HEK293 (cell line): Measurements from ENCODE around the gene OXCT2.

Source experiments
- EGR2 ChIP-seq: fragments of 450-650 bp; formaldehyde crosslinking; IDR thresholded peaks from 2 replicates; pipeline ENCODE4 v1.5.1; 2016; ENCODE audit warnings: low read depth, missing biosample characterization, missing genetic modification characterization
- MYNN ChIP-seq: fragments of 450-650 bp; formaldehyde crosslinking; IDR thresholded peaks from 2 replicates; pipeline ENCODE4 v1.5.1; 2016; ENCODE audit warnings: missing biosample characterization, missing genetic modification characterization, borderline replicate concordance
- OVOL3 ChIP-seq: fragments of 450-650 bp; formaldehyde crosslinking; IDR thresholded peaks from 2 replicates; pipeline ENCODE4 v1.5.1; 2016; ENCODE audit warnings: missing biosample characterization, missing genetic modification characterization
- SCRT2 ChIP-seq: fragments of 450-650 bp; formaldehyde crosslinking; IDR thresholded peaks from 2 replicates; pipeline ENCODE4 v1.5.1; 2016; ENCODE audit warnings: missing biosample characterization, missing genetic modification characterization
- SP7 ChIP-seq: fragments of 450-650 bp; formaldehyde crosslinking; IDR thresholded peaks from 2 replicates; pipeline ENCODE4 v1.5.1; 2016; ENCODE audit warnings: missing biosample characterization, missing genetic modification characterization
- WT1 ChIP-seq: fragments of 450-650 bp; formaldehyde crosslinking; IDR thresholded peaks from 2 replicates; pipeline ENCODE4 v1.5.1; 2016; ENCODE audit warnings: missing biosample characterization, missing genetic modification characterization
- ZBTB7A ChIP-seq: fragments of 450-650 bp; formaldehyde crosslinking; IDR thresholded peaks from 2 replicates; pipeline ENCODE4 v1.5.1; 2016; ENCODE audit warnings: low read depth, missing biosample characterization, missing genetic modification characterization
- ZEB2 ChIP-seq: fragments of 450-650 bp; formaldehyde crosslinking; IDR thresholded peaks from 2 replicates; pipeline ENCODE4 v1.5.1; 2016; ENCODE audit warnings: missing biosample characterization, missing genetic modification characterization
- ZFP37 ChIP-seq: fragments of 450-650 bp; formaldehyde crosslinking; IDR thresholded peaks from 2 replicates; pipeline ENCODE4 v1.5.1; 2016; ENCODE audit warnings: missing biosample characterization, missing genetic modification characterization
- ZNF10 ChIP-seq: fragments of 450-650 bp; formaldehyde crosslinking; IDR thresholded peaks from 2 replicates; pipeline ENCODE4 v1.5.1; 2017; ENCODE audit warnings: missing biosample characterization, missing genetic modification characterization
- ZNF114 ChIP-seq: fragments of 450-650 bp; formaldehyde crosslinking; IDR thresholded peaks from 2 replicates; pipeline ENCODE4 v1.5.0; 2017; ENCODE audit warnings: missing biosample characterization, missing genetic modification characterization
- ZNF138 ChIP-seq: fragments of 450-650 bp; formaldehyde crosslinking; IDR thresholded peaks from 2 replicates; pipeline ENCODE4 v1.5.1; 2016; ENCODE audit warnings: missing biosample characterization, missing genetic modification characterization, borderline replicate concordance
- ZNF157 ChIP-seq: fragments of 450-650 bp; formaldehyde crosslinking; IDR thresholded peaks from 2 replicates; pipeline ENCODE4 v1.5.1; 2016; ENCODE audit warnings: missing biosample characterization, missing genetic modification characterization
- ZNF174 ChIP-seq: fragments of 450-650 bp; formaldehyde crosslinking; IDR thresholded peaks from 2 replicates; pipeline ENCODE4 v1.5.0; 2017; ENCODE audit warnings: missing biosample characterization, mild to moderate bottlenecking, missing genetic modification characterization
- ZNF211 ChIP-seq: fragments of 450-650 bp; formaldehyde crosslinking; IDR thresholded peaks from 2 replicates; pipeline ENCODE4 v1.5.1; 2016; ENCODE audit warnings: low read depth, missing biosample characterization, missing genetic modification characterization
- ZNF302 ChIP-seq: fragments of 450-650 bp; formaldehyde crosslinking; IDR thresholded peaks from 2 replicates; pipeline ENCODE4 v1.5.1; 2016; ENCODE audit warnings: missing biosample characterization, missing genetic modification characterization, low read depth
- ZNF324 ChIP-seq: fragments of 450-650 bp; formaldehyde crosslinking; IDR thresholded peaks from 2 replicates; pipeline ENCODE4 v1.5.1; 2016; ENCODE audit warnings: missing biosample characterization, missing genetic modification characterization
- ZNF335 ChIP-seq: fragments of 450-650 bp; formaldehyde crosslinking; conservative IDR thresholded peaks from 2 replicates; pipeline ENCODE4 v1.5.1; 2016; ENCODE audit warnings: missing biosample characterization, missing genetic modification characterization
- ZNF350 ChIP-seq: fragments of 450-650 bp; formaldehyde crosslinking; IDR thresholded peaks from 2 replicates; pipeline ENCODE4 v1.5.0; 2017; ENCODE audit warnings: missing biosample characterization, mild to moderate bottlenecking, missing genetic modification characterization
- ZNF521 ChIP-seq: fragments of 450-650 bp; formaldehyde crosslinking; IDR thresholded peaks from 2 replicates; pipeline ENCODE4 v1.5.1; 2017; ENCODE audit warnings: missing biosample characterization, mild to moderate bottlenecking, missing genetic modification characterization
- ZNF530 ChIP-seq: fragments of 450-650 bp; formaldehyde crosslinking; IDR thresholded peaks from 2 replicates; pipeline ENCODE4 v1.5.1; 2016; ENCODE audit warnings: low read depth, missing biosample characterization, missing genetic modification characterization
- ZNF600 ChIP-seq: fragments of 450-650 bp; formaldehyde crosslinking; IDR thresholded peaks from 2 replicates; pipeline ENCODE4 v1.5.1; 2016; ENCODE audit warnings: missing biosample characterization, missing genetic modification characterization
- ZNF623 ChIP-seq: fragments of 450-650 bp; formaldehyde crosslinking; IDR thresholded peaks from 2 replicates; pipeline ENCODE4 v1.5.1; 2016; ENCODE audit warnings: missing biosample characterization, missing genetic modification characterization
- ZNF624 ChIP-seq: fragments of 450-650 bp; formaldehyde crosslinking; IDR thresholded peaks from 2 replicates; pipeline ENCODE4 v1.5.1; 2017; ENCODE audit warnings: missing biosample characterization, missing genetic modification characterization
- ZNF629 ChIP-seq: fragments of 450-650 bp; formaldehyde crosslinking; IDR thresholded peaks from 2 replicates; pipeline ENCODE4 v1.5.1; 2017; ENCODE audit warnings: missing biosample characterization, missing genetic modification characterization
- ZNF660 ChIP-seq: fragments of 450-650 bp; IDR thresholded peaks from 2 replicates; pipeline ENCODE4 v1.5.1; 2018; ENCODE audit warnings: missing biosample characterization, mild to moderate bottlenecking, missing genetic modification characterization
- ZNF747 ChIP-seq: fragments of 450-650 bp; formaldehyde crosslinking; IDR thresholded peaks from 2 replicates; pipeline ENCODE4 v1.5.1; 2016; ENCODE audit warnings: missing biosample characterization, missing genetic modification characterization
- ZNF777 ChIP-seq: fragments of 450-650 bp; formaldehyde crosslinking; IDR thresholded peaks from 2 replicates; pipeline ENCODE4 v1.5.1; 2017; ENCODE audit warnings: missing biosample characterization, missing genetic modification characterization, borderline replicate concordance
- ZNF830 ChIP-seq: fragments of 450-650 bp; IDR thresholded peaks from 2 replicates; pipeline ENCODE4 v1.5.0; 2018; ENCODE audit warnings: missing biosample characterization, missing genetic modification characterization, low read depth, mild to moderate bottlenecking, moderate library complexity
- TF ChIP-seq, protein P1 (sequence below): fragments of 450-650 bp; formaldehyde crosslinking; conservative IDR thresholded peaks from 2 replicates; pipeline ENCODE4 v1.5.1; 2016; ENCODE audit warnings: low read depth, missing biosample characterization, missing genetic modification characterization
- TF ChIP-seq, protein P2 (sequence below): fragments of 450-650 bp; formaldehyde crosslinking; IDR thresholded peaks from 2 replicates; pipeline ENCODE4 v1.5.1; 2016; ENCODE audit warnings: missing biosample characterization, missing genetic modification characterization
- TF ChIP-seq, protein P3 (sequence below): fragments of 450-650 bp; formaldehyde crosslinking; IDR thresholded peaks from 2 replicates; pipeline ENCODE4 v1.5.1; 2017; ENCODE audit warnings: missing biosample characterization, missing genetic modification characterization

Gene OXCT2

DNA sequence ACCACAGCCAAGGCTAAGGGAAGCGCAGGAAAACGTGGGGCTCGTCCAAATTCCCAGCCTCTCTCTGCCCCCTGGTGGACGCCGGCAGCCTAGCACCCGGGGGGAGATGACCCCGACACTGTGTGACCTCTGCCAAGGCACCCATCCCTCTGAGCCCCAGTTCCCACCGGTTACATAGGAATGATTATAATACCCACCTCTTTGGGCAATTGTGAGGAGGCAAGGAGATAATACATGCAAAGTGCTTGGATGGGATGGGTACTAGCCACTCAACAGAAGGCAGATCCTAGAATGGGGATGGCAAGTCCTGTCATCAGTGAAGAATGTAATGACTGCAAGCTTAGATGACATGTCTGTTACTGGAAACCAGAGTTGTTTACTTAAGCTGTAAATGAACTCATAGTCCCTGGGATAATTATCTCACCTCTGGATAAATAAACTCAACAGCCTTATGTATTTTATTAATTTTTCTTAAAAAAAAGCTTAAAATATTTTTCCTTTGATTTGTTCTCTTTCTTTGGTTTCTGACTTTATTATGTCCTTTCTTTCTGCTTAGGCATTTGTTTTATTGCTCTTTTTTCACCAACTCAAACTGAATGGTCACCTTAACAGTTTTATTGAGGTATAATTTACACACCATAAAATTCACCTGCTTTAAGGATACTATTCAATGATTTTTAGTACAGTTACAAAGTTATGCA, 28.8 kb upstream of the OXCT2 start (continued):
- TF ChIP-seq SP7 (tag by site-specific recombination) = peak; percentile 93
- no peak for TF ChIP-seq ZNF747
- no peak for TF ChIP-seq ZNF530 (tag by site-specific recombination)
- TF ChIP-seq ZNF335 = peak; percentile 42
- peak; percentile 91 for TF ChIP-seq ZEB2 (tag by site-specific recombination)
- TF ChIP-seq ZNF157 = no peak
- TF ChIP-seq, protein P1, sequence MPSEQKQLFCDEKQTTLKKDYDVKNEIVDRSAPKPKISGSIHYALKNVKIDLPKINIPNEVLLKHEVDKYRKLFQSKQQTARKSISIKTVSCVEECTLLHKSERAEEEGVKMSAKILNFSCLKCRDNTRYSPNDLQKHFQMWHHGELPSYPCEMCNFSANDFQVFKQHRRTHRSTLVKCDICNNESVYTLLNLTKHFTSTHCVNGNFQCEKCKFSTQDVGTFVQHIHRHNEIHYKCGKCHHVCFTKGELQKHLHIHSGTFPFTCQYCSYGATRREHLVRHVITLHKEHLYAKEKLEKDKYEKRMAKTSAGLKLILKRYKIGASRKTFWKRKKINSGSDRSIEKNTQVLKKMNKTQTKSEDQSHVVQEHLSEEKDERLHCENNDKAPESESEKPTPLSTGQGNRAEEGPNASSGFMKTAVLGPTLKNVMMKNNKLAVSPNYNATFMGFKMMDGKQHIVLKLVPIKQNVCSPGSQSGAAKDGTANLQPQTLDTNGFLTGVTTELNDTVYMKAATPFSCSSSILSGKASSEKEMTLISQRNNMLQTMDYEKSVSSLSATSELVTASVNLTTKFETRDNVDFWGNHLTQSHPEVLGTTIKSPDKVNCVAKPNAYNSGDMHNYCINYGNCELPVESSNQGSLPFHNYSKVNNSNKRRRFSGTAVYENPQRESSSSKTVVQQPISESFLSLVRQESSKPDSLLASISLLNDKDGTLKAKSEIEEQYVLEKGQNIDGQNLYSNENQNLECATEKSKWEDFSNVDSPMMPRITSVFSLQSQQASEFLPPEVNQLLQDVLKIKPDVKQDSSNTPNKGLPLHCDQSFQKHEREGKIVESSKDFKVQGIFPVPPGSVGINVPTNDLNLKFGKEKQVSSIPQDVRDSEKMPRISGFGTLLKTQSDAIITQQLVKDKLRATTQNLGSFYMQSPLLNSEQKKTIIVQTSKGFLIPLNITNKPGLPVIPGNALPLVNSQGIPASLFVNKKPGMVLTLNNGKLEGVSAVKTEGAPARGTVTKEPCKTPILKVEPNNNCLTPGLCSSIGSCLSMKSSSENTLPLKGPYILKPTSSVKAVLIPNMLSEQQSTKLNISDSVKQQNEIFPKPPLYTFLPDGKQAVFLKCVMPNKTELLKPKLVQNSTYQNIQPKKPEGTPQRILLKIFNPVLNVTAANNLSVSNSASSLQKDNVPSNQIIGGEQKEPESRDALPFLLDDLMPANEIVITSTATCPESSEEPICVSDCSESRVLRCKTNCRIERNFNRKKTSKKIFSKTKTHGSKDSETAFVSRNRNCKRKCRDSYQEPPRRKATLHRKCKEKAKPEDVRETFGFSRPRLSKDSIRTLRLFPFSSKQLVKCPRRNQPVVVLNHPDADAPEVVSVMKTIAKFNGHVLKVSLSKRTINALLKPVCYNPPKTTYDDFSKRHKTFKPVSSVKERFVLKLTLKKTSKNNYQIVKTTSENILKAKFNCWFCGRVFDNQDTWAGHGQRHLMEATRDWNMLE (tag by site-specific recombination) = no peak
- no peak for TF ChIP-seq ZNF624 (tag by site-specific recombination)
- no peak for TF ChIP-seq MYNN (tag by site-specific recombination)
- peak; percentile 79; the same call in 1 of the 2 replicates for TF ChIP-seq ZNF324 (tag by site-specific recombination)
- no peak for TF ChIP-seq EGR2 (tag by site-specific recombination)
- TF ChIP-seq ZNF830 (tag by site-specific recombination) = no peak
- TF ChIP-seq ZNF629 (tag by site-specific recombination) = peak; percentile 91
- no peak for TF ChIP-seq ZNF302 (tag by site-specific recombination)
- TF ChIP-seq ZNF211 (tag by site-specific recombination) = no peak
- no peak for TF ChIP-seq ZNF174 (tag by site-specific recombination)
- no peak for TF ChIP-seq ZNF114 (tag by site-specific recombination)
- 0 out of 2 replicates have a peak, but pooled peaks have one; percentile 13 for TF ChIP-seq SCRT2 (tag by site-specific recombination)
- no peak for TF ChIP-seq OVOL3 (tag by site-specific recombination)
- TF ChIP-seq, protein P2, sequence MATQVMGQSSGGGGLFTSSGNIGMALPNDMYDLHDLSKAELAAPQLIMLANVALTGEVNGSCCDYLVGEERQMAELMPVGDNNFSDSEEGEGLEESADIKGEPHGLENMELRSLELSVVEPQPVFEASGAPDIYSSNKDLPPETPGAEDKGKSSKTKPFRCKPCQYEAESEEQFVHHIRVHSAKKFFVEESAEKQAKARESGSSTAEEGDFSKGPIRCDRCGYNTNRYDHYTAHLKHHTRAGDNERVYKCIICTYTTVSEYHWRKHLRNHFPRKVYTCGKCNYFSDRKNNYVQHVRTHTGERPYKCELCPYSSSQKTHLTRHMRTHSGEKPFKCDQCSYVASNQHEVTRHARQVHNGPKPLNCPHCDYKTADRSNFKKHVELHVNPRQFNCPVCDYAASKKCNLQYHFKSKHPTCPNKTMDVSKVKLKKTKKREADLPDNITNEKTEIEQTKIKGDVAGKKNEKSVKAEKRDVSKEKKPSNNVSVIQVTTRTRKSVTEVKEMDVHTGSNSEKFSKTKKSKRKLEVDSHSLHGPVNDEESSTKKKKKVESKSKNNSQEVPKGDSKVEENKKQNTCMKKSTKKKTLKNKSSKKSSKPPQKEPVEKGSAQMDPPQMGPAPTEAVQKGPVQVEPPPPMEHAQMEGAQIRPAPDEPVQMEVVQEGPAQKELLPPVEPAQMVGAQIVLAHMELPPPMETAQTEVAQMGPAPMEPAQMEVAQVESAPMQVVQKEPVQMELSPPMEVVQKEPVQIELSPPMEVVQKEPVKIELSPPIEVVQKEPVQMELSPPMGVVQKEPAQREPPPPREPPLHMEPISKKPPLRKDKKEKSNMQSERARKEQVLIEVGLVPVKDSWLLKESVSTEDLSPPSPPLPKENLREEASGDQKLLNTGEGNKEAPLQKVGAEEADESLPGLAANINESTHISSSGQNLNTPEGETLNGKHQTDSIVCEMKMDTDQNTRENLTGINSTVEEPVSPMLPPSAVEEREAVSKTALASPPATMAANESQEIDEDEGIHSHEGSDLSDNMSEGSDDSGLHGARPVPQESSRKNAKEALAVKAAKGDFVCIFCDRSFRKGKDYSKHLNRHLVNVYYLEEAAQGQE = no peak
- no peak for TF ChIP-seq ZNF10 (tag by site-specific recombination)
- TF ChIP-seq ZFP37 = no peak
- TF ChIP-seq ZNF138 (tag by site-specific recombination) = no peak
- TF ChIP-seq ZNF660 (tag by site-specific recombination) = peak; percentile 75; the same call in 1 of the 2 replicates
- TF ChIP-seq, protein P3, sequence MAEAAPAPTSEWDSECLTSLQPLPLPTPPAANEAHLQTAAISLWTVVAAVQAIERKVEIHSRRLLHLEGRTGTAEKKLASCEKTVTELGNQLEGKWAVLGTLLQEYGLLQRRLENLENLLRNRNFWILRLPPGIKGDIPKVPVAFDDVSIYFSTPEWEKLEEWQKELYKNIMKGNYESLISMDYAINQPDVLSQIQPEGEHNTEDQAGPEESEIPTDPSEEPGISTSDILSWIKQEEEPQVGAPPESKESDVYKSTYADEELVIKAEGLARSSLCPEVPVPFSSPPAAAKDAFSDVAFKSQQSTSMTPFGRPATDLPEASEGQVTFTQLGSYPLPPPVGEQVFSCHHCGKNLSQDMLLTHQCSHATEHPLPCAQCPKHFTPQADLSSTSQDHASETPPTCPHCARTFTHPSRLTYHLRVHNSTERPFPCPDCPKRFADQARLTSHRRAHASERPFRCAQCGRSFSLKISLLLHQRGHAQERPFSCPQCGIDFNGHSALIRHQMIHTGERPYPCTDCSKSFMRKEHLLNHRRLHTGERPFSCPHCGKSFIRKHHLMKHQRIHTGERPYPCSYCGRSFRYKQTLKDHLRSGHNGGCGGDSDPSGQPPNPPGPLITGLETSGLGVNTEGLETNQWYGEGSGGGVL (tag by site-specific recombination) = no peak; the same call in 1 of the 2 replicates
- TF ChIP-seq ZBTB7A (tag by site-specific recombination) = peak; percentile 67; the same call in 1 of the 2 replicates
- no peak for TF ChIP-seq ZNF350 (tag by site-specific recombination)
- TF ChIP-seq ZNF777 (tag by site-specific recombination) = no peak
- TF ChIP-seq ZNF623 = no peak
- peak; percentile 57 for TF ChIP-seq ZNF600 (tag by site-specific recombination)
- no peak for TF ChIP-seq ZNF521 (tag by site-specific recombination)
- peak; percentile 54 for TF ChIP-seq WT1
